ENCODE results near the gene SPIN4.

SPIN4 gene

DNA sequence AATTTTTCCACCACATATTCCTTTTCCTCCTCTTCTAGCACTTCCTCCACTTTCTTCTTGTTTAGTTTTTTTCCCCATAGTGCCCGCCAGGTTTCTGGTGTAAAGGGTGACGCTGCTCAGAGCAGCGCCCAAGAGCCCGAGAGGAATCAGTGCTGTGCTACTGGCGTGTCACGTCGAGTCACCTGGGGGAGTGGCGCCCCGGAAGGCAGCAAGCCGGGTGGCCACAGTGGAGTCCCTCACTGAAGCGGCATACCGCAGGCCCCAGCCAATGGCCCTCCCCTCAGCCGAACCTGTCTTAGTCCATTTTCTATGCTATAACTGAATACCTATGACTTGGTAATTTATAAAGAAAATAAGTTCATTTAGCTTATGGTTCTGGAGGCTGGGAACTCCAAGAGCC is 51.5 kb downstream of the SPIN4 start:
- no peak for DNase-seq (ENCODE audit: low spot score in 2 of 2)
- no peaks in the 10 kb centered on the region for H3K27me3 Mint-ChIP-seq
- peaks cover 9% of the 10 kb centered on the region for H3K9me3 Mint-ChIP-seq
- H3K36me3 Mint-ChIP-seq = no peaks in the 10 kb centered on the region
- H3K4me1 Mint-ChIP-seq = no peaks in the 10 kb centered on the region
- no peak overlapping the region for H3K27ac Mint-ChIP-seq
- no peak overlapping the region for H3K4me3 Mint-ChIP-seq
- ATAC-seq (ENCODE audit: low read depth) = no peak
